PC-9 (cell line): Measurements from ENCODE around the gene SALL4. TPM values are rescaled to one million over a fixed set of nuclear protein-coding genes. Genes with fewer than 3 reads are reported as not detected.

Experiments
- BruUV-seq: library from RNA; stranded (reverse); fragments of 400-500 nt; replicated peaks from 2 replicates; lab custom pipeline; 2021; lab: Mats Ljungman, UMichigan
- CTCF ChIA-PET: fragments of 300-600 bp; sonication (Branson Sonifier 250); formaldehyde crosslinking; loops from one replicate; lab custom pipeline; 2022; ENCODE audit warnings: antibody characterized with exemption; lab: Charles Lee
- POLR2A ChIA-PET: fragments of 300-600 bp; sonication (Branson Sonifier 250); formaldehyde crosslinking; loops from one replicate; lab custom pipeline; 2022; ENCODE audit warnings: antibody characterized with exemption; ENCODE audit not compliant: unreplicated experiment; lab: Charles Lee
- DNase-seq, 2 experiments: peaks; one replicate each; pipeline versions ENCODE4 v3.0.0 to v3.0.0-alpha.2; 2015 to 2022; ENCODE audit warnings: mixed read lengths in 1 of 2
- H2AFZ ChIP-seq: fragments of 200-600 bp; sonication (generic); 2 replicates; pipeline ENCODE4 v1.8.1; 2017; ENCODE audit warnings: antibody characterized with exemption
- H3F3A ChIP-seq: fragments of 200-600 bp; sonication (generic); 2 replicates; pipeline ENCODE4 v1.8.1; 2017; ENCODE audit warnings: antibody characterized with exemption, mild to moderate bottlenecking, low read depth; ENCODE audit not compliant: insufficient read depth
- H3K27ac ChIP-seq: fragments of 200-600 bp; sonication (generic); 2 replicates; pipeline ENCODE4 v1.6.1; 2016; ENCODE audit warnings: mixed run types
- H3K27me3 ChIP-seq: fragments of 200-600 bp; sonication (generic); 2 replicates; pipeline ENCODE4 v1.6.1; 2016; ENCODE audit warnings: low read depth, mixed run types; ENCODE audit not compliant: insufficient read depth
- H3K36me3 ChIP-seq: fragments of 200-600 bp; sonication (generic); 2 replicates; pipeline ENCODE4 v1.6.1; 2016; ENCODE audit warnings: low read depth, mixed run types
- H3K4me1 ChIP-seq: fragments of 200-600 bp; sonication (generic); replicated peaks from 2 replicates; pipeline ENCODE4 v1.6.1; 2016; ENCODE audit warnings: mixed run types; ENCODE audit not compliant: insufficient read depth
- H3K4me2 ChIP-seq: fragments of 200-600 bp; sonication (generic); 2 replicates; pipeline ENCODE4 v1.6.1; 2017; ENCODE audit warnings: mixed run types
- H3K4me3 ChIP-seq: fragments of 200-600 bp; sonication (generic); 2 replicates; pipeline ENCODE4 v1.6.1; 2016; ENCODE audit warnings: mixed run types
- H3K79me2 ChIP-seq: fragments of 200-600 bp; sonication (generic); 2 replicates; pipeline ENCODE4 v1.6.1; 2017; ENCODE audit warnings: low read depth, mixed run types
- H3K9me2 ChIP-seq: fragments of 200-600 bp; sonication (generic); 2 replicates; pipeline ENCODE4 v1.8.1; 2017; ENCODE audit warnings: mild to moderate bottlenecking; ENCODE audit not compliant: insufficient read depth
- H3K9me3 ChIP-seq: fragments of 200-600 bp; sonication (generic); 2 replicates; pipeline ENCODE4 v1.8.1; 2016; ENCODE audit warnings: low read depth; ENCODE audit not compliant: insufficient read depth
- H4K20me1 ChIP-seq: fragments of 200-600 bp; sonication (generic); 2 replicates; pipeline ENCODE4 v1.8.1; 2017; ENCODE audit not compliant: insufficient read depth
- EZH2 ChIP-seq: fragments of 200-600 bp; sonication (generic); IDR thresholded peaks from 2 replicates; pipeline ENCODE4 v1.8.0; 2017; ENCODE audit warnings: antibody characterized with exemption, low read depth
- intact Hi-C: fragments of 100-400 bp; cut with micrococcal nuclease; formaldehyde crosslinking; loops from one replicate; pipeline ENCODE4 v1.10.0; 2022; ENCODE audit not compliant: unreplicated experiment
- total RNA-seq: library from RNA; stranded (reverse); gene quantifications from 2 replicates; pipeline ENCODE4 v1.2.3, GENCODE V29; 2021
- TF ChIP-seq, protein P1 (sequence below): fragments of 200-600 bp; sonication (generic); conservative IDR thresholded peaks from 2 replicates; pipeline ENCODE4 v1.6.1; 2017; ENCODE audit warnings: mixed run types, antibody characterized with exemption, mild to moderate bottlenecking, moderate library complexity

SALL4 gene
- total RNA-seq, 1 experiment from 2014 or later, result 1.6 TPM

DNA sequence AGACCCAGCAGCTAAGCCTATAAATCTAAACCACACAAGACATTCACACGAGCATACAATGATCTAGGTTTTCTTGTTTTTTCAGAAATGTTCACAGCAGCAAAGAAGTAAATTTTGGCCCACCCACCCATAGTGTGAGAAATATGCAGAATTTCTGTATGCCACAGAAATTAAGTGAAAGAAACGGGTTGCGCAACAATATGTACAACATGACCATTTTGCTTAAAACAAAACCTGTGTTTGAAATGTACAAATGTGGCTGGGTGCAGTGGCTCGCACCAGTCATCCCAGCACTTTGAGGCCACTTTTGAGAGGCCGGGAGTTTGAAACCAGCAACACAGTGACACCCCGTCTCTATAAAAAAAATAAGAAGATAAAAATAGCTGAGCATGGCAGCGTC, 9.4 kb downstream of the SALL4 start:
- H3K79me2 ChIP-seq, result no peaks in the 10 kb centered on the region
- no peak overlapping the region for H3K4me3 ChIP-seq
- no peaks in the 10 kb centered on the region for H3K9me2 ChIP-seq
- peaks cover 16% of the 10 kb centered on the region; the same call in 1 of the 2 replicates for H3F3A ChIP-seq
- H4K20me1 ChIP-seq, result no peaks in the 10 kb centered on the region
- ChIA-PET POLR2A (no interaction called here), CTCF (no interaction called here)
- H3K27ac ChIP-seq, result no peak overlapping the region
- H3K4me2 ChIP-seq, result no peak overlapping the region
- DNase-seq, result no peak
- intact Hi-C loops, result no loop called here
- BruUV-seq, result no TSS peak
- H3K9me3 ChIP-seq, result no peaks in the 10 kb centered on the region
- no peaks in the 10 kb centered on the region for H3K27me3 ChIP-seq
- H3K36me3 ChIP-seq, result no peaks in the 10 kb centered on the region
- peaks cover 15% of the 10 kb centered on the region for H3K4me1 ChIP-seq
- H2AFZ ChIP-seq, result no peak overlapping the region
- no peak for TF ChIP-seq EZH2
- TF ChIP-seq, protein P1, sequence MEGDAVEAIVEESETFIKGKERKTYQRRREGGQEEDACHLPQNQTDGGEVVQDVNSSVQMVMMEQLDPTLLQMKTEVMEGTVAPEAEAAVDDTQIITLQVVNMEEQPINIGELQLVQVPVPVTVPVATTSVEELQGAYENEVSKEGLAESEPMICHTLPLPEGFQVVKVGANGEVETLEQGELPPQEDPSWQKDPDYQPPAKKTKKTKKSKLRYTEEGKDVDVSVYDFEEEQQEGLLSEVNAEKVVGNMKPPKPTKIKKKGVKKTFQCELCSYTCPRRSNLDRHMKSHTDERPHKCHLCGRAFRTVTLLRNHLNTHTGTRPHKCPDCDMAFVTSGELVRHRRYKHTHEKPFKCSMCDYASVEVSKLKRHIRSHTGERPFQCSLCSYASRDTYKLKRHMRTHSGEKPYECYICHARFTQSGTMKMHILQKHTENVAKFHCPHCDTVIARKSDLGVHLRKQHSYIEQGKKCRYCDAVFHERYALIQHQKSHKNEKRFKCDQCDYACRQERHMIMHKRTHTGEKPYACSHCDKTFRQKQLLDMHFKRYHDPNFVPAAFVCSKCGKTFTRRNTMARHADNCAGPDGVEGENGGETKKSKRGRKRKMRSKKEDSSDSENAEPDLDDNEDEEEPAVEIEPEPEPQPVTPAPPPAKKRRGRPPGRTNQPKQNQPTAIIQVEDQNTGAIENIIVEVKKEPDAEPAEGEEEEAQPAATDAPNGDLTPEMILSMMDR, result no peak

DNA sequence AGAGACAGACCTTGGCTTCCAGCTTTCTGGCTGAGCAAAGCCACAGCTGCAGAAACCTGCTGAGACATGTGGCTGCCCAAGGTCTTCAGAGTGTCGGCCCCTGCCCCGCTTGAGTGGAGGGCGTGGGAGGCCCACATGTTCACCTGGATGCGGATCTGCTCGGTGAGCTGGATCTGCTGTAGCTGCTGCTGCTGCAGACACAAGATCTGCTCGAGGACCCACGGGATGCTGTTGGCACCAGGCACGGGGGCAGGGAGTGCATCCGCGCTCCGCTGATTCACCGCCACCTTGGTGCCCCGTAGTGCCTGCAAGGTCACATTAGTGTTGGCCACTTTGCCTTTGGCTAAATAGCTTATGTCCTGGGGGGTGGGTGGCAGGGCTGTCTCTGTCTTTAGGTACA, 10.7 kb downstream of the SALL4 start:
- Histone ChIP-seq H3K9me3 (no peaks in the 10 kb centered on the region), H3K79me2 (no peaks in the 10 kb centered on the region), H3F3A (peaks cover 3% of the 10 kb centered on the region; the same call in 1 of the 2 replicates), H3K36me3 (no peaks in the 10 kb centered on the region), H3K4me1 (peaks cover 1% of the 10 kb centered on the region), H3K9me2 (no peaks in the 10 kb centered on the region), H2AFZ (no peak overlapping the region), H3K27me3 (no peaks in the 10 kb centered on the region), H4K20me1 (no peaks in the 10 kb centered on the region), H3K4me2 (no peak overlapping the region), H3K4me3 (no peak overlapping the region), H3K27ac (no peak overlapping the region)
- CTCF ChIA-PET, result no interaction called here
- POLR2A ChIA-PET, result no interaction called here
- no peak for DNase-seq
- intact Hi-C loops, result no loop called here
- BruUV-seq, result no TSS peak
- TF ChIP-seq, protein P1, result no peak
- TF ChIP-seq EZH2, result no peak

DNA sequence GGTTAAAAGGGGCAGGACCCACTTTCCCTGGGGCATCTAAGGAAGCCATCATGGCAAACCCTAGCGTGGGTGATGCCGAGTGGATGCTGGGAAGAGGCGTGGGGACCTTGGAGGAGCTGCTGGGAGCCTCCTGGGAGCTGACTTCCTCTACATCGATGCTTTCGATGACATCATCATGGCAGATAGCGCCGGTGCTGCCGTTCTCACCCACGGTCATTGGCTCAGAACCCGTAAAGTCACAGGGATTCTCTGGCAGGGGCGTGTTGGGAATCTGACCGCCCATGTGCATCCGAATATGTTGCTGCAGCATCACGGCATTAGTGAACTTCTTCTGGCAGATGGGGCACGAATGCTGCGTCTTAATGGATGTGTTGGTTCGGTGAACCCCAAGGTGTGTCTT, 12.1 kb downstream of the SALL4 start:
- H3K9me3 ChIP-seq, result no peaks in the 10 kb centered on the region
- H3K27me3 ChIP-seq, result no peaks in the 10 kb centered on the region
- POLR2A ChIA-PET, result no interaction called here
- no peaks in the 10 kb centered on the region for H3K9me2 ChIP-seq
- TF ChIP-seq, protein P1, result no peak
- no peak for TF ChIP-seq EZH2
- no peaks in the 10 kb centered on the region for H3K79me2 ChIP-seq
- H4K20me1 ChIP-seq, result no peaks in the 10 kb centered on the region
- H3K27ac ChIP-seq, result no peak overlapping the region
- H3K36me3 ChIP-seq, result no peaks in the 10 kb centered on the region
- no peak overlapping the region for H2AFZ ChIP-seq
- no peak overlapping the region for H3K4me2 ChIP-seq
- CTCF ChIA-PET, result no interaction called here
- BruUV-seq, result no TSS peak
- DNase-seq, result no peak
- H3F3A ChIP-seq, result no peaks in the 10 kb centered on the region
- H3K4me3 ChIP-seq, result no peak overlapping the region
- H3K4me1 ChIP-seq, result no peaks in the 10 kb centered on the region
- intact Hi-C loops, result no loop called here
